Left ventricle myocardium inferior (tissue), 1 donor: ENCODE measurements around the gene CD200R1L. TPM values are rescaled to one million over a fixed set of nuclear protein-coding genes. Genes with fewer than 3 reads are reported as not detected.

Experiments used
- DNase-seq: peaks from one replicate; pipeline ENCODE4 v3.0.0-alpha.2; 2020
- H3K27ac ChIP-seq: fragments of 200-600 bp; replicated peaks from 2 replicates; pipeline ENCODE4 v1.8.0; 2021
- H3K27me3 ChIP-seq: fragments of 200-600 bp; 2 replicates; pipeline ENCODE4 v1.8.0; 2021; ENCODE audit warnings: low read depth
- H3K36me3 ChIP-seq: fragments of 200-600 bp; 2 replicates; pipeline ENCODE4 v1.8.0; 2021
- H3K4me1 ChIP-seq: fragments of 200-600 bp; 2 replicates; pipeline ENCODE4 v1.8.0; 2021
- H3K4me3 ChIP-seq: fragments of 200-600 bp; 2 replicates; pipeline ENCODE4 v1.8.0; 2021; ENCODE audit warnings: mild to moderate bottlenecking, moderate library complexity
- H3K9me3 ChIP-seq: fragments of 200-600 bp; replicated peaks from 2 replicates; pipeline ENCODE4 v1.8.0; 2021
- CTCF ChIP-seq: fragments of 200-600 bp; IDR thresholded peaks from 2 replicates; pipeline ENCODE4 v1.8.0; 2021; ENCODE audit warnings: antibody characterized with exemption, mild to moderate bottlenecking, borderline replicate concordance
- intact Hi-C: fragments of 100-400 bp; cut with micrococcal nuclease; formaldehyde crosslinking; loops from one replicate; pipeline ENCODE4 v1.11.0; 2022
- total RNA-seq: library from RNA; stranded (reverse); fragmentation: NEBNext Ultra II Directional; extraction: Animal tissue kit (Norgen Biotek cat#: 25700); gene quantifications from one replicate; pipeline ENCODE4 v1.2.1, GENCODE V29; 2021
- donor health status: DM: no; HTN: yes; CAD: no; lungs with severe emphysema.

The CD200R1L gene
- total RNA-seq, 1 donor from 2014 or later = not detected

DNA sequence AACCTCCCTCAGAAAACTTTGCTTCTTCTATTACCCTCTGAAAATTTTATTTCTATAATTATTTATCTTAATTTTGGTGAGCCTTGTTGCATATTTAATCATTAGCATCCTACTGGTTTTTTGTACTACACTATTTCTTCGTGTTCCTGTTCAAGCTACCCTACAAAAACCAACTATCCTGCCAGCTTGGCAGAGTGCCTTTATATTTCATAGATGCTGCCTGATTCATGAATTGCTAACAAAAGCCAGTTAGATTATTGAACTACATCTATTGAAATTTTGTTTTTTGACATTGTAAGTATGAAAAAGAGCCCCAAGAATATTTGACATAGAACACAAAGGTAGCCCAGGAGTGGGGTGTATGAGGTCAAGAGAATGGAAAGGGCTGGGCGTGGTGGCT, 78.9 kb downstream of the CD200R1L start:
- no peak for DNase-seq
- Histone ChIP-seq H3K4me3 (no peak overlapping the region), H3K9me3 (no peaks in the 10 kb centered on the region), H3K36me3 (no peaks in the 10 kb centered on the region), H3K27ac (no peak overlapping the region), H3K27me3 (no peaks in the 10 kb centered on the region), H3K4me1 (no peaks in the 10 kb centered on the region)
- TF ChIP-seq CTCF = no peak
- intact Hi-C loops = no loop called here

DNA sequence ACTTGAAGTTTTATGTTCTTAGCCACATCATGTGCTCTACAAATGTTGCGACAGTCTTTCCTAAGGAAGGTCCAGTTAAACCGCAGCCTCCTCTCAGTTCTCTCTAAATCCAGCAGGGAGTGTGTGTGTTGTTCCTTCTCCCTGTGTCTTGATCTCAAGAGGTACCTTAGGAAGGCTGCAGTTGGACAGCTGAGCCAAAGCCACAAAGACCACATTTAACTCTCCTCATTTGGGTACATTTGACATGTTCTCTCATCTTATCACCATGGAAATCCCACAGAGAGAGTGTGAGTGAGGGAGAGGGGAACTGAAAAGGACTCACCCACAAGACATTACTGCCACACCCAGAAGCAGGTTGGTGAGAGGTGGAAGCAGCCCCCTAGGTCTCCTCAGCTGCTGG, 79.5 kb downstream of the CD200R1L start:
- Histone ChIP-seq H3K4me3 (no peak overlapping the region), H3K36me3 (no peaks in the 10 kb centered on the region), H3K27me3 (no peaks in the 10 kb centered on the region), H3K9me3 (no peaks in the 10 kb centered on the region), H3K4me1 (no peaks in the 10 kb centered on the region), H3K27ac (no peak overlapping the region)
- intact Hi-C loops = no loop called here
- no peak for DNase-seq
- TF ChIP-seq CTCF = no peak

Other genes with a start within 250 kb of the CD200R1L start
- 171 TPM for gene CCDC80, start 205.7 kb downstream of the CD200R1L start, total RNA-seq
- 0.82 TPM for gene CD200R1, start 128.2 kb upstream of the CD200R1L start, total RNA-seq
- gene GTPBP8, start 144.1 kb upstream of the CD200R1L start, total RNA-seq = 28.5 TPM